ENCODE measurements around the gene KLHL33.

The KLHL33 gene, protein sequence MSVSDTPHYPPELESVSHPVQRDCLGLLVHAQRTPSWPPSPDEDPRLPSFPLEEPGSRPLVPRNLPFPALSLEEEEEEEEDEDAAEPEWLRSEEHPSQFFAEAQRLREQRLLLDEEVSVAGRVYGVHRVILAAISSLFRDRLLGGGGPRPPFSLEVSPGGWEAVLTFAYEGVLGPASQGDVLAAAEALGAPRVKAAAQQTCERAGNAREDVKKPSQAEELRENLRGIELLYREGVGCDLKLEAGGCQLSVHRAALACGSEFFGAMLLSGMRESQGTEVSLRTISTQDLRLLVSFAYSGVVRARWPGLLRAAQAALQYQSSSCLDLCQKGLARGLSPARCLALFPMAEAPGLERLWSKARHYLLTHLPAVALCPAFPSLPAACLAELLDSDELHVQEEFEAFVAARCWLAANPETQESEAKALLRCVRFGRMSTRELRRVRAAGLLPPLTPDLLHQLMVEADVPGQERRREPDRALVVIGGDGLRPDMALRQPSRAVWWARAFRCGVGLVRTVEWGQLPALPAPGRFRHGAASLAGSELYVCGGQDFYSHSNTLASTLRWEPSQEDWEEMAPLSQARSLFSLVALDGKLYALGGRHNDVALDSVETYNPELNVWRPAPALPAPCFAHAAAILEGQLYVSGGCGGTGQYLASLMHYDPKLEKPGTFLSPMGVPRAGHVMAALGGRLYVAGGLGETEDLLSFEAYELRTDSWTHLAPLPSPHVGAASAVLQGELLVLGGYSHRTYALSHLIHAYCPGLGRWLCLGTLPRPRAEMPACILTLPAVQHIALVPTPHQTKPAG

GRCh38 chr14:20435582-20436362, at the start of gene KLHL33:
Gene KLHL33 (minus strand): TSS chr14:20436166. CDS start chr14:20435811, 355 bp downstream.
- no peak for DNase-seq (ENCODE audit: low read depth)
- peak within 1 kb of the TSS; percentile 22 for H3K4me3 ChIP-seq (ENCODE audit: low read depth, low read length)

DNA sequence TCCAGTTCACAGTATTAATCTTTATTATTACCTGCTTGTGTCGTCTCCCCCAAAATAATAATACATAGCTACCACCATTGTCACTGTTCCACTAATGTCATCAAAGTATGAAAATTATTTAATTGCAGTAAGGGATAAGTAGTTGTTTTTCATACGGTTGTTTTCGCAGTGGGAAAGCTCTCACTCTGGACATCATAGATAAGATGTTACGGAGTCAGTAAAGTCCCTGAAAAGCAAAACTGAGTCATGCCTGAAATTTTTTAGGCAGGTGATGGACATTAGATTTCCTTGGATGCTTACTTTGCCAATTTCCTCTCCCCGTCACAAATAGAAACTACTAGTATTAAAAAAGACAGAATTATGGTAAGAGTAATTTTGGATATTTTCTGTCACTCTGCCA, 46.4 kb upstream of the KLHL33 start:
- DNase-seq (ENCODE audit: low read depth), result no peak
- no peak overlapping the region for H3K4me3 ChIP-seq (ENCODE audit: low read depth, low read length)

GRCh38 chr14:20478894-20479293, 42.9 kb upstream of the KLHL33 start:
- DNase-seq (ENCODE audit: low read depth), result no peak
- no peak overlapping the region for H3K4me3 ChIP-seq (ENCODE audit: low read depth, low read length)

GRCh38 chr14:20477211-20477876, 41.4 kb upstream of the KLHL33 start:
- no peak for DNase-seq (ENCODE audit: low read depth)
- H3K4me3 ChIP-seq (ENCODE audit: low read depth, low read length), result no peak overlapping the region

DNA sequence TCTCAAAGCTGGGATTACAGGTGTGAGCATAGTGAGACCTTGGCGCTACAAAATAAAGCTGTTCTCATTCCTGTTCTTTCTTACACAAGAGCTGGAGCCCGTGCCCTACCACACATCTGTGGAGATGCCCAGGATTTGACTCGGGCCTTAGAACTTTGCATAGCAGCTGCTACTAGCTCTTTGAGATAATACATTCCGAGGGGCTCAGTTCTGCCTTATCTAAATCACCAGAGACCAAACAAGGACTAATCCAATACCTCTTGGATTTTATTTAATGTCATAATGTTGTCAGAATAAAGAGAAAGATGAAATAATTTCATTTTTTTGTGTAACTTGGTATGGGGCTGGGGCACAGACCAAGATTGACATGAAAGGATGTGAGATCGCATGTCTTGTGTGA, 40.8 kb upstream of the KLHL33 start:
- DNase-seq (ENCODE audit: low read depth), result no peak
- no peak overlapping the region for H3K4me3 ChIP-seq (ENCODE audit: low read depth, low read length)

- DNase-seq (ENCODE audit: low read depth), result no peak
- H3K4me3 ChIP-seq (ENCODE audit: low read depth, low read length), result no peak overlapping the region
Measured at GRCh38 chr14:20472536-20473169, 36.7 kb upstream of the KLHL33 start.

- peak overlapping the region; percentile 94 for H3K4me3 ChIP-seq (ENCODE audit: low read depth, low read length)
- no peak for DNase-seq (ENCODE audit: low read depth)
Measured at GRCh38 chr14:20470603-20470901, 34.6 kb upstream of the KLHL33 start.

DNA sequence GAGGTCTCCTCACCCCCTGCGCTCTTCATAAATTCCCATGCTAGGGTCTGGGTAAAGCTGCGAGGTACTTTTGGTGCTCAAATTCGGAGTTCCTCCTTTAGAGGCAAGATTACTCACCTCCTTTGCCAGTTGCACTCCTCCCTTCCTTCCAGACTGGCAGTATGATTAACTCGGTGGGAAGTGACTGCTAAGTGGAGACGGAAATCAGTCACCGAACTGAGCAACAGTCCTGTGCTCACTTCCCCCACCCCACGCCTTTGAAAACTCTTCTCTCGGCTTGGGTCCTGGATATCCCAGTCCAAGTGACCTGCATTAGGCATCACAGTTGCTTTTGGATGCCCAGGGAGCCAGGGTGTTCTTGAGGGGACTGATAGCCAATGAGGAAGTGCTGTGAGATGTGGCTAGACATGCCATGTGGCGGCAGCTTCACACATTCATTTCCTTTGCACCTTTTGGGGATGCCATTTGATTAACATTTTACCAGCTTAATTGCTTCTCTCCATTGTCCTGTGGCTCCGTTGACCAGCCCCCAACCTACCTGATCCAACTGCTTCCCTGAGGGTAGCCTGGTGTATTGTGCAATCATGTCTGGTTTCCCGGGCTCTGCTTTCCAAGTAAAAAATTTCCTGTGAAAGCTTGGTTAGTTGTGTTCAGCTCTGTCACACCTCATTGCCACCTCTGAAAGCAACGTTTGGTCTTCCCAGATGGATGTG, 34.1 kb upstream of the KLHL33 start:
- peak overlapping the region; percentile 94 for H3K4me3 ChIP-seq (ENCODE audit: low read depth, low read length)
- DNase-seq (ENCODE audit: low read depth), result no peak

DNA sequence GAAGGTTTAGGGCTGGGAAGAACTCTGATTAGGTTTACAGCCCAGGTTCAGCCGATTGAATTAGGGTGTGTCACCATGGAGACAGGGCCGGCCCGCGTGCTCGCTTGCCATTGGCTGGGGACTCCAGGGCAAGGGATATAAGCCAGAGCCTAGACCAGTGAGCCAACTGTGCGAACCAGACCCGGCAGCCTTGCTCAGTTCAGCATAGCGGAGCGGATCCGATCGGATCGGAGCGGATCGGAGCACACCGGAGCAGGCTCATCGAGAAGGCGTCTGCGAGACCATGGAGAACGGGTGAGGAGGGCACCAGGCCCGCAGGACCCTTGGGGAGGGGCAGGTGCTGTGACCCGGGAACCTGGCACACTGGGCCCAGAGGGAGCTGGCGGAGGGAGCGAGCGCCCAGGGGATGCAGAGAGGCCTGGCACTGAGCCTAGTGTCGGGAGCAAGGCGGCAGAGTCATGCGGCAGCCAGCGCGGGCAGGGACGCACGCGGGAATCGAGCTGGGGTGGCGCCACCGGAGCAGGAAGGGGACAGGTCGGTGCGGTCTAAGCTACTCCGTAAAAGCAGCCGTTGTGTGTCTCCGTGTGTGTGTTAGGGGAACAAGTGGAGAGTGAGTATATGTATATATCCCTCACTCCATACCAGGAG, 33.4 kb upstream of the KLHL33 start, which contains the start of gene PNP:
Gene PNP, plus strand, starts transcription at position 165 of the 648 bp plus-strand sequence. Its CDS starts 119 bp downstream, at position 284.
- peak; percentile 60 for DNase-seq (ENCODE audit: low read depth)
- H3K4me3 ChIP-seq (ENCODE audit: low read depth, low read length), result peak within 1 kb of the TSS; percentile 94

- peak overlapping the region; percentile 94 for H3K4me3 ChIP-seq (ENCODE audit: low read depth, low read length)
- DNase-seq (ENCODE audit: low read depth), result no peak
Measured at GRCh38 chr14:20468764-20469241, 32.8 kb upstream of the KLHL33 start.

GRCh38 chr14:20461225-20462141, 25.5 kb upstream of the KLHL33 start, which contains the start of gene PIP4P1:
Gene PIP4P1 (minus strand): TSS chr14:20461434. CDS start chr14:20461325, 109 bp downstream.
- peak; percentile 100 for DNase-seq (ENCODE audit: low read depth)

DNA sequence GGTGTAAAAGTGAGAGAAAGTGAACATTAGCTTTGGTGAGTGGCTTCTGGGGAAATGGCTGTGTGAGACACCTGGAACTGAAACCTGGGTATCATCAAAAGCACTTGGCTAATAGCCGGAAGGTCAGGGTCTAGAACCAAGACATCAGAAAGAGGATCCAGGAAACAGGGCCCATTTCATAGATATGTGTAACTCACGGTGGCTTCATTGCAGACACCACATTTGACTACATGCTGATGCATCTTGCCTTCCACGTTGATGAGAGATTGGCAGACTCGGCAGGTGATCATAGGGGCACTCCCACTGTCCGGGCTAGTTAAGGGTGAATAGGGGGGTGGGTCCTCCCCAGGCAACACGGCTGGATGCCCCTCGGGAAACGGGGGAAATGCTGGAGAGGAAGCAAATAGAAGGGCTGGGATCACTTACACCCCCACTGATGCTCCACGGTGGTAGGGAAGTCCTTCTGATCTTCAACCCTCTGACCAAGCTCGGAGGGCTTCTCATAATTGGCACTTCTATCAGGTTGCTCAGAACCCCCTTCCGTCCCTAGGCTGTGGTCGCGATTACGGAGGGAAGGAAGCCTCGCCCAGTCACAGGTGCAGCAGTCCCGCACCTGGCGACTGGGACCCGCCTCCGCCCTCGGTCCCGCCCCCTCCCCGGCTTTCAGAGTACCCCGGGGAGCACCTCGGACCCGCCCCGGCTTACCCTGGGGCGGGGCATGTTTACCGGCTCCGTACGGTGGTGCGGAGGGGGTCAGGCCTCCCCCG, 24.7 kb upstream of the KLHL33 start:
- H3K4me3 ChIP-seq (ENCODE audit: low read depth, low read length), result peak overlapping the region; percentile 82
- DNase-seq (ENCODE audit: low read depth), result no peak

More at GRCh38 chr14:20461225-20462141, 25.5 kb upstream of the KLHL33 start, which contains the start of gene PIP4P1:
- peak within 1 kb of the TSS; percentile 82 for H3K4me3 ChIP-seq (ENCODE audit: low read depth, low read length)

- H3K4me3 ChIP-seq (ENCODE audit: low read depth, low read length), result no peak overlapping the region
- DNase-seq (ENCODE audit: low read depth), result no peak
Measured at GRCh38 chr14:20458031-20458789, 22.2 kb upstream of the KLHL33 start.

DNA sequence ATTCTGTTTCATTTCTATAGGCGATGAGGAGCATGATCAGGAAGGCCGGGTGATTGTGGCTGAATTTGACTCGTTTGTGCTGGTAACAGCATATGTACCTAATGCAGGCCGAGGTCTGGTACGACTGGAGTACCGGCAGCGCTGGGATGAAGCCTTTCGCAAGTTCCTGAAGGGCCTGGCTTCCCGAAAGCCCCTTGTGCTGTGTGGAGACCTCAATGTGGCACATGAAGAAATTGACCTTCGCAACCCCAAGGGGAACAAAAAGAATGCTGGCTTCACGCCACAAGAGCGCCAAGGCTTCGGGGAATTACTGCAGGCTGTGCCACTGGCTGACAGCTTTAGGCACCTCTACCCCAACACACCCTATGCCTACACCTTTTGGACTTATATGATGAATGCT, 21.0 kb upstream of the KLHL33 start:
- H3K4me3 ChIP-seq (ENCODE audit: low read depth, low read length), result no peak overlapping the region
- DNase-seq (ENCODE audit: low read depth), result no peak

Measured in skeletal muscle cell (primary cell).